HG03558 (cell line): Measurements from ENCODE around the gene TAMALIN.

Experiments used
- ATAC-seq: cut with Tn5 transposase; IDR thresholded peaks from one replicate; pipeline ENCODE4 v1.9.1; 2021; ENCODE audit warnings: moderate number of reproducible peaks; ENCODE audit not compliant: unreplicated experiment; ENCODE audit errors: extremely low read depth

Gene TAMALIN

DNA sequence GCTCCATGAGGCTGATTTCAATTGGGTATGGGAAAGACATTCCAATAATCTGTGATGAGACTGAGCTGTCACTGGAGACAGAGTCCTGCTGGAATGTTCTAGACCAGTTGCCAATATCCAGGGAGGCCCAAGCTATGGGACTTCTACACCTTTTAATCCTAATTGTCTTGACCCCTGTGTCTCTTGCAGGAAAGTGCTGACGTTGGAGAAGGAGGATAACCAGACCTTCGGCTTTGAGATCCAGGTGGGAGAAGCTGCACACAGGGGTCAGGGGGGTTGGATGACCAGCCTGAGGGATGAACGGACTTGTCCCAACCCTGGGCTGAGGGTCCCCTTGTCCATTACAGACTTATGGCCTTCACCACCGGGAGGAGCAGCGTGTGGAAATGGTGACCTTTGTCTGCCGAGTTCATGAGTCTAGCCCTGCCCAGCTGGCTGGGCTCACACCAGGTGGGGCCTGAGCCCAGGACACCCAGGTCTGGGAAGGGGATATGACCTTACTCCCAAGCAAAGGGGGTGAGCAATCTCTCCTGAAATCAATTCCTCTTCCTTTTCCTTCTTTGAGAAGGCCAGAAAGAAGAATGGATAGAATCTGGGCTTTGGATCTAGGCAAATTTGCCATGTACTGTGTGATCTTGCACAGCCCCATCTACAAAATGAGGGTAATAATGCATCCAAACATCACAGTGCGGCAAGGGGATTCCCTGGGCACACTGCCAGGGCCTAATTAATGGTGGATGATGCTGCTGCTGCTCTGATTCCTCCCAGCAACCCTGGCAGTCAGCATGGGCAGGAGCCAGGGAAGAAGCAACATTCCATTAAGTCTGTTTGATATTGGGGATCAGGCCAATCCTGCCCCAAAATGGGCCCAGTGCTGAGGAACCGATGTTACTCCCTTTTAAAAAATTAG, 4.2 kb downstream of the TAMALIN start:
- no peak for ATAC-seq

DNA sequence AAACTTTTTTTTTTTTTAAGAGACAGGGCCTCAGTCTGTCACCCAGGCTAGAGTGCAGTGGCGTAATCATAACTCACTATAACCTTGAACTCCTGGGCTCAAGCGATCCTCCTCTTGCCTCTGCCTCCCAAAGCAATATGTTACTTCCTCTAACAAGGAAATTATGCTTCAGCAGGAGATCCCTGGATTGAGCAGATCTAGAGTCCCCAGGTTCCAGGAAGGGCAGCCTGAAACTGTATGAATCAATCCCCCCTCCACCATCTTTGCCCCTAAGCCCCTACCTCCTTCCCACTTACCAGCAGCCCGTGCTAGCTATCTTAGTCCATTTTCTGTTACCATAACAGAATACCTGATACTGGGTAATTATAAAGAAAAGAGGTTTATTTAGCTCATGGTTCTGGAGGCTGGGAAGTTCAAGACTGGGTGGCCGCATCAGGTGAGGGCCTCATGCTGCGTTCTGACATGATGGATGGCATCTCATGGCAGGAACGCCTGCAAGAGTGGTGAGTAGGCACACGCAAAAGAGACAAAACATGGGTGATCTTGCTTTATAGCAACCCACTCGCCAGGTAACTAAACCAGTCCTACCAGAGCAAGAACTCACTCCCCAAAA, 5.0 kb downstream of the TAMALIN start:
- no peak for ATAC-seq

DNA sequence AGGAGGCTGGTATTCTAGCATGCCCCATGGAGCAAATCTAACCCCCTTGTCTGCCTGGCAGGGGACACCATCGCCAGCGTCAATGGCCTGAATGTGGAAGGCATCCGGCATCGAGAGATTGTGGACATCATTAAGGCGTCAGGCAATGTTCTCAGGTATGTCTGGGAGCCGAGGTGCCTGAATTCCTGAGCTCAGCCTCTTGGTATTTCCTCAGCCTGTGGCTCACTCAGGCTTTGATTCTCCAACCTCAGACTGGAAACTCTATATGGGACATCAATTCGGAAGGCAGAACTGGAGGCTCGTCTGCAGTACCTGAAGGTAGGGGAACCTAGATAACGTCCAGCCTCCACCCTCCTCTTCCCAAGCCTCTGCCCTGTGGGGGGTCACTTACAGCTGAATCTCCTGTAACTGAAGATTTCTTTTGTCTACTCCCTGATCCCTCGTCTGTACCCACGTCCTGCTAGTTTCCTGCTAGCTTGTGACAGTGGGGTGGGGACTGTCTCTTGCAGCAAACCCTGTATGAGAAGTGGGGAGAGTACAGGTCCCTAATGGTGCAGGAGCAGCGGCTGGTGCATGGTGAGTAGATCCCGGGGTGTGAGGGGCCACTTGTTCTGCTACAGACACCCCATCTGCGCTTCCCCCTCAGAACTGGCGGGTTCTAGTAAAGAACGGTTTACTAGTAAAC, 7.0 kb downstream of the TAMALIN start:
- ATAC-seq: no peak

DNA sequence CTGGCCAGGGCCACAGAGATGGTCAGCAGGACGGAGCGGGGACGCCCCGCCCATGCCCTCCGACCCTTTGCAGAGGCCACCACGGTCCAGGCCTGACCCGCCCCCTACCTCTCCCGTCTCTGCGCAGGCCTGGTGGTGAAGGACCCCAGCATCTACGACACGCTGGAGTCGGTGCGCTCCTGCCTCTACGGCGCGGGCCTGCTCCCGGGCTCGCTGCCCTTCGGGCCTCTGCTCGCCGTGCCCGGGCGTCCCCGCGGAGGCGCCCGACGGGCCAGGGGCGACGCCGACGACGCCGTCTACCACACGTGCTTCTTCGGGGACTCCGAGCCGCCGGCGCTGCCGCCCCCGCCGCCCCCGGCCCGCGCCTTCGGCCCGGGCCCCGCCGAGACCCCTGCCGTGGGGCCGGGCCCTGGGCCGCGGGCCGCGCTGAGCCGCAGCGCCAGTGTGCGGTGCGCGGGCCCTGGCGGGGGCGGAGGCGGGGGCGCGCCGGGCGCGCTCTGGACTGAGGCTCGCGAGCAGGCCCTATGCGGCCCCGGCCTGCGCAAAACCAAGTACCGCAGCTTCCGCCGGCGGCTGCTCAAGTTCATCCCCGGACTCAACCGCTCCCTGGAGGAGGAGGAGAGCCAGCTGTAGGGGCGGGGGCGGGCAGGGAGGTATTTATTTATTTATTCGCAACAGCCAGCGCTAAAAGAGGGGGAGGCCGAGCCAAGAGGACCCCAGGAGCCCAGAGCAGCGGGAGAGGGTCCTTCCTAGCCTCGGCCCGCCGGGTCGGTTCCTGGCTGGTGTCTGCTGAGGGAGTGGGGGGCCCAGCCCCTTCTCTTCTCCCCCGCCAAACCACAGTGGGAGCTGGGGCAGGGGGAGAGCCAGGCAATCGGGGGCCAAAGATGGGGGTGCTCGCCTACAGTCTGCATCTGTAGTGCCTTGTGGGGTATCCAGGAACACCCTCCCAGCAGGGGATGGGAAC, 8.1 kb downstream of the TAMALIN start:
- ATAC-seq: no peak

DNA sequence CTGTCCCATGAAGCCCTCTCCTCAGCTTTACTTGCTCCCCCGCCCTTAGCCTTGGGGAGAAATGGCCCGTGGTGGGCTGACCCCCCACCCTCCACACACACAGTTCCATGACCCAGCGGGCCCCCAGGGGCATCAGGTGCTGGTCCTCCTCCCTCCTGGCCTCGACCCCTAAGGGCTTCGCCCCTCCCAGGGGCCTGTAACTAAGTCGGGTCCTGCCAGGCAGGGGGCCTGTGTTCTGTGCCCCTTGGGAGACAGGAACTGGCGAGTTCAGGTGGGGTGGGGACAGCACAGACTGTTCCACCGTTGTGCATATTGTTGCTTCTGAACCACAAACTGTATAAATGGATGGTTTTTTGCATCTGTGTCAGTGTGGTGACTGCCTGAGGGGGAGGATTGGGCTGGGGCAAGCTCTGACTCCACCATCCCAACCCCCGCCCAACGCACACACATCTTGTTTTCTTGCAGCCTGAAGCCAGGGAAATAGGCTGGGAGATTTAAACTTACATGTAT, 8.8 kb downstream of the TAMALIN start:
- ATAC-seq: no peak

DNA sequence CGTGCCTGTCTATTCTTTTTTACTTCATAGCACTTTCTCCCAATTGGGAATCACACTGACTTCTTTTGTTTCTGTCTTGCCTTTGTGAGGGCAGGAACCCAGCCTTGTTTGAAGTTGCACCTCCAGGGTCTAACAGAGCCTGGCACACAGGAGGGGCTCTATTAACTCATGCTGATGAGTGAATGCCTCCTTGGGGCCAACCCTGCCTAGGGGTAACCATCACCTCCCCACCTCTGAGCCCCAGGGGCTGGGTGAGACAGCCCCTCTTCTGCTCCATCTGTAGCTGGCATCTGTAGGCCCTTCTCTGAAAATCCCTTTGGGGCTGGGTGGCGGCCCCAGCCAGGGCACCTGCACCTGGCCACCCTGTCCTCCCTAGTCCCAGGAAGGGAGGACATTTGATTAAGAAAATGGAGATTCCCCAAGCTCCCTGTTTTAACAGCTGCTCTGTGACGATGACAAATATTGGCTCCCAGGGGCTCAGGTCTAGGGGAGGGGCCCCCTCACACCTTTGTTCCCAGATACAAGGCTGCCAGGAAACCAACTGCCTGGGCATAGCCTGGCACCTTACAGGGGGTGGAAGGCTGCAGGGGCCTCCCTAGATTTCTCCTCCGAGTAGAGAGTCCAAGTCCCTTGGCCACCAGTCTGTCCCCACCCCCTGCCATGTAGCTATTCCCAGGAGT, 11.8 kb downstream of the TAMALIN start:
- no peak for ATAC-seq

DNA sequence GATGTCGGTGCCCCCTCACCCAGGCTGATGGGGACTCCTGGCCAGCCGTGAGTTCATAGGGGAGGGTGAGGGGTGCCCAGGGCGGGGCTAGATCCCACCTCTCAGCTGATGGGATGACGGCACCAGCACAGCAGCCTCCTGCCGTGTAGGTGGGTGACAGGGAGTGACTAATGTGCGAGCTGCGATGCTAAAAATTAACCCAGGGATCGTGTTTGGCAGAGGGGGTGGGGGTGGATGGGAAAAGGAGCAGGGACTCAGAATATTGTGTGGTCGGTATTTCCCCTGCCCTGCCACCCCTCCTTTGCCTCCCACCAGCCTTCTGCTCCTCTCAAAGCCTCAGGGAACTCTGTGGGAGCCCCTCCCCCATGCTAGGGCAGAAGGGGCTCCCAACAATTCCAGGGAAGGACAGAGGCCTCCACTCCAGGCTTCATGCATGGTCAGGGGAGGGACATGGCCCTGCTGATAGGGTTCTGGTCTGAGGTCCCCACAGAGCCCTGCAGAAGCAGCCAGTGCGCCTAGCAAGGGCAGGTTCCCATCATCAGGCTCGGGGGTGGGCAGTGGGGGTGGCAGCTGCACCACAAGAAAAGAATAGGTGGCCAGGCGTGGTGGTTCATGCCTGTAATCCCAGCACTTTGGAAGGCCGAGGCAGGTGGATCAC, 12.5 kb downstream of the TAMALIN start:
- no peak for ATAC-seq

DNA sequence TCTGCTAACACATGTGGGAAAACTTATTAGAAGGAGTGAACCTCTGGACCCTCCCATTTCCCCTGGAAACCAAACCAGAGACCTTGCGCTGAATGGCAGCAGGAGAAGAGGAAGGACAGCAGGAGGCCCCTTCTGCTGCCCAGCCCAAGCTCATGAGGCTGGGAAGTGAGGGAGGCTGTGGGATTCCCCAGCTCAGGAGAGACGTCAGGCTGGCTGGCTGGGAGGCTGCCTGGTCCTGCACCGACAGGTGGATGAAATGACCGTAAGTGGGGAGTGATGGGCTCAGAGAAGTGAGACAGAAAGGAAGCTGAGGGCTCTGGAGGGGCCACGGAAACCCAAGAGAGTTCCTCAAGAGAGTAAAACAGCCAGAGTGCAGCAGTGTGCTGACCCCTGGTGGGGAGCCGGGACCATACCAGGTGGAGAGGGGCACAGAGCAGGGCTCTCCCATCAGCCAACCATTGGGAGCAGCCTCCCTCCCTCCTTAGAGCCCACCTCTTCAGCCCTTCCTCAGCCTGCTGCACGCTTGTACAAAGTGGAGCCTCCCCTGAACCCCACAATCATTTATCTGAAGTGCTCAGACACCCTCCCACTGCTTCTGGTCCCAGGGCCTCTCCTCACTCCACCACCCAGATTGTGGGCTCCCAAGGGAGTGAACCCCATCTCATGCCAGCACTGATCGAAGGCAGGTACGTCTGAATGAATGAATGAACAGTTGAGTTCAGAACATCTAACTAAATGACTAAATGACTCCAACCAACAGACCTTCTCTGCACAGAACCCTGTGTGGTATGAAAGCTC, 14.0 kb downstream of the TAMALIN start:
- no peak for ATAC-seq

DNA sequence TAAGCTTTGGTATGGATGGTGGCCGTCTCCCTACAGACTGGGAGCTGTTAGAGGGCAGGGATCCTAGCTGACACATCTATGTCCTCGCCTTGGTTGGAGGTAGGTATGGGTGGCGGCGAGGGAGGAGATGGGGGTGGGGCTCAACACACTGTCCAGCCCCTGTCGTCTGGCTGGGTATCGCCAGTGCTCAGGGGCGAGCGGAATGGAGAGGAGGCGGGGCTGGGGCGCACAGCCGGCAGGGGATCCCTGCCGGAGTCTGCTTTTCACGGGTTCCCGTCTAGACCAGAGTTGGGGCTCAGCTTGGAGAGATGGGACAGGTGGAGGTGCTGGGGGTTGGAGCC, 16.1 kb downstream of the TAMALIN start:
- no peak for ATAC-seq

DNA sequence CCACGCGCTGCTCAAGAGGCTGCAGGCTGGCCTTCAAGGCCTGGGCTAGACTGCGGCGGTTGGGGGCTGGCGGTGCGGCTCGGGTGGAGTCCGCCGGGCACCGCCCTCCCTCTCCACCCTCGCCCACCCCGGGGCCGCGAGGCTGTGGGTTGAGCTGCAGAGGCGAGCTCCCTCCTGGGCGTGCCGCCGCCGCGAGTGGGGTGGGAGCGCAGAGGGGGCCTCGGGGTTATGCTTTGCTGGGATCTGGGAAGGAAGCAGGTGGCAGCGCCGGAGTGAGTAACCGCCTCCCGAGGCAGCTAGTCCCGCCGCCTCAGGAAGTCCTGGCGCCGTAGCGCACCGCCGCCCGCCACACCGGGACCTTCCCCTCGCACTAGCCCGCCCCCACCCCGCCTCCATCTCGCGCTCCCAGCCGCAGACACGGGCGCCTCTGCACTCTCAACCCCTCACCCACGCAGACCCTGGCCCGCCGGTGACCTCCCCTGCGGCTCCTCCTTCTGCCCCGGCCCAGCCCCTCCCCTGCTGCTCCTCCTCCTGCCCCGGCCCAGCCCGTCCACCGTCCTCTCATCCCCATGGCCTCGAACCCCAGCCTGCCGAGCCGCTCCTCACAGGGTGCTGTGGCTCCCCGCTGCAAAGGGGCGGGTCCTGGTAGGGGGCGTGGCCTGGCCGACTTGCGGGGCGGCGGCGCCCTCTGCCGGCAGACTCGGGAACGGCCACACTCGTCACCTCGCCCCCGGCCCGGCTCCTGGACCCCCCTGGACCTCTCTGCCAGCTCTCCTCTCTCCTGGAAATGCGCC, 16.6 kb downstream of the TAMALIN start:
- no peak for ATAC-seq

DNA sequence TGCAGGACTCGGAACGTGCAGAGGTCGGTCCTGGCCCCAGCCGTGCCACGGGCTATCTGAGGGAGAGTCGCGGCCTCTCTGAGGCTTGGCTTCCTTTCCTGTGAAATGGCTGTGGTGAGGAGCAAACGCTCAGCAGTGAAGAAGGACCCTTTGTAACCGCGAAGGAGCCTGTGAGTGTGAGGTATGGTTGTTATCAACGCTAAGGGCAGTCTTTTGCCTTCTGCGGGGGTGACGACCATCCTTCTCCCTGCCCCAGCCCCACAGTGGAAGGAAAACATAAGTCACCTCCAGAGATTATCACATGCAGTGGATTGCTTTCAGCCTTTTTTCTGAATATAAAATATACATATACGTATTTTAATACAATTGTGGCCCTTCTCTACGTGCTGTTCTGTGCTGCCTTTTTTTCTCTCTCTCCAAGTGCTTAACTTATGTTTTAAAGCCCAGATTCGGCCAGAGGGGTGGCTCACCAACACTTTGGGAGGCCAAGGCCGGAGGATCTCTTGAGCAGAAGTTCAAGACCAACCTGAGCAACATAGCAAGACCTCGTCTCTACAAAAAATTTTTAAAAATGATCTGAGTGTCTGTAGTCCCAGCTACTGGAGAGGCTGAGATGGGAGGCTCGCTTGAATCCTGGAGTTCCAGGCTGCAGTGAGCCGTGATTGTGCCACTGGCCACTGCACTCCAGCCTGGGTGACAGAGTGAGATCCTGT, 17.4 kb downstream of the TAMALIN start:
- no peak for ATAC-seq

DNA sequence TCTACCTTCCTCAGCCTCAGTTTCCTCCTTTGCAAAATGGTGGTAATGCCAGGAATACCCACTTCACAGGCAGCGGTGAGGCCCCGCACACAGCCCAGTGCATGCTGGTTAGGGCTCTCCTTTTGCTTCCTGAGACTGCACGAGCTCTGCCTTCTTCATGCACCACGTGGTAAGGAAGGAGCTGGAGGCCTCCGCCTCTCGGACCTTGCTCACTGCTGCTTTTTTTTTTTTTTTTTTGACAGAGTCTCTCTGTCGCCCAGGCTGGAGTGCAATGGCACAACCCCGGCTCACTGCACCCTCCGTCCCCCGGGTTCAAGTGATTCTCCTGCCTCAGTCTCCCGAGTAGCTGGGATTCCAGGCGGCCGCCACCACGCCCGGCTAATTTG, 18.1 kb downstream of the TAMALIN start:
- no peak for ATAC-seq

DNA sequence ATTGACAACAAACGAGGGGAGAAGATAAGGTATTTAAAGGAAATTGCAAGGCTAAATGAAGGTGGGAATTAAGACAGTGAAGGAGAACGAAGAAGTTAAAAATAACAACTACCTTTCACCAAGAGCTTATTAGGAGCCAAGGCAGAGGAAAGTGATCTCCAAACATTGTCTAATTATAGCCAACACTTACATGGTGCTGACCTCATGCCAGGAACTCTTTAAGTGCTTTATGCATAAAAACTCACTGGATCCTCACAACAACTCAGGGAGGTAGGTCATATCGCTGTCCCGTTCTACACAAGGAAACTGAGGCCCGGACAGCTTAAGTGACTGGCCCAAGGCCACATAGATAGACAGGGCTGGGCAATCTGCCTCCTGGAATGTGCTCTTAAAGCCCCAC, 19.5 kb downstream of the TAMALIN start:
- ATAC-seq: no peak

DNA sequence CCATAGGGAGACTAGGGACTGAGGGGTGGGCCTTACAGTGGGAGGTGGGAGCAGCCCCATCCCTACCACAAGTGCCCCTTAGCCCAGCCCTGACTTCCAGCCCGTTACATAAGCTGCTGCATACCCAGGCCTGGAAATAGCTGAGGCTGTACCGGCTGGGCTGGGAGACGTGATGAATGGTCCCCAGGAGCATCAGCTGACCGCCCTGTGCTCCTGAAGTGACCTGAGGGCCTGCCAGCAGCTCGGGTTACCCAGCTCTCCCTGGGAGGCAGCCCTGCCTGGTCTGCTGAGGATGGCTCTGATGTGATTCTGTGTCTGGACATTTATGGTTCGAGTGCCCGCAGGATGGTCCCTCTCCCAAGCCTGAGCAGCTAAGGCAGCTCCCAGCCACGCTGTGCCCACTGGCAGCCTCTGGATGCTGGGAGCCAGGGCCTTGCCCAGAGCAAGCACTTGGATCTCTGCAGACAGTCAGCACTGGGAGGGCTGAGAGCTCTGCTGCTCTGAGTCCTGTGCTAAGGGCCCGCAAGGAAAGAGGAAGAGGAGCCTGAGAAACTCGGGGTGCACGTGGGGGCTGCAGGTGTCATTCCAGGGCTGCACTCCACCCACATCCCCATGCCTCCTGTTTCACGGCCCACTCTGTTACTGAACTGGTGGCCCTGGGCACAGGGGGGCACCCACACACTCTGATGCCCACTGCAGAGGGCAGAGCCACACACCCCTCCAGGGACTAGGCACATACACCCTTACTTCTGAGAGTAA, 20.5 kb downstream of the TAMALIN start:
- no peak for ATAC-seq

DNA sequence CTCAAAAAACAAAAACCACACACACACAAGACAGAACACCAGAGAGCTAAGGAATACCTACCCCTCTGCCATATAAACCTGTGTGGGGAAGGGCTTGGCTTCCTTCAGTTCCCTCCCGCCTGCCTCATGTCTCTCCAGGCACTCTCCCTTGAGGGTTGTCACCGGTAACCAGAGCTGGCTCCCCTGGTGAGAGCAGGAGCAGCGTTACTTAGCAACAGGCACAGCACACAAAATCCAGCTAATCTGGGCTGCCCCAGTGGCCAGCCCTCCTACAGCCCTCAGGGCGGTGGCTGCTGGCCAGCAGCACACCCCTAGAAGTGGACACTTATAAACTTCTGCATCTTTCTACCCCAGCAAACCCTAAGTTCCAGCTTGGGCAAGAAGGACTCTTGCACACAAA, 22.9 kb downstream of the TAMALIN start:
- no peak for ATAC-seq

DNA sequence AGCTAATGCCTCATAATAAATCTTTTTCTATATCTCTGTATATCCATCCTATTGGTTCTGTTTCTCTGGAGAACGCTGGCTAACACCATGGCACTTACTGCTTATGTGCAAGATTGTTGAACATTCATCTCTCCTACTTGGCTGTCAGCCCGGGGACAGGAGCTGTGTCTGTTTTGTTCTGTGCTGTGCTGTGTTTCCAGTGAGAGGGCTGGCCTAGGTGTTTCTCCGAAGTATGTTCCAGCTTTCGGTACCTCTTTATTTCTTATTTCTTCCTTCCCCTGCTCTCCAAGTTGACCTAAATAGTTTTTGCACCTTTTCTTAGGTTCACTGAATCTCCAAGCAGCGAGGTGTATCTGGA, 25.7 kb downstream of the TAMALIN start:
- ATAC-seq: no peak
